Keratinocyte (primary cell): ENCODE results near the gene FRMD4B. TPM values are rescaled to one million over a fixed set of nuclear protein-coding genes. Genes with fewer than 3 reads are reported as not detected.

Source experiments
- DNase-seq: peaks from one replicate; pipeline ENCODE4 v3.0.0-alpha.2; 2011; ENCODE audit warnings: low read depth, missing footprints, low spot score
- FAIRE-seq: peaks from 2 replicates; lab custom pipeline; 2011; peaks lifted over from hg19 to GRCh38; lab: Jason Lieb, UNC
- H2AFZ ChIP-seq: 2 replicates; pipeline ENCODE4 v1.6.0; 2012; ENCODE audit warnings: low read length, control low read depth, inconsistent platforms; ENCODE audit not compliant: control insufficient read depth
- H3K27ac ChIP-seq: 2 replicates; pipeline ENCODE4 v1.5.1; 2011; ENCODE audit warnings: low read length; ENCODE audit not compliant: control insufficient read depth, insufficient read depth
- H3K27me3 ChIP-seq: 3 replicates; pipeline ENCODE4 v1.6.0; 2011; ENCODE audit warnings: low read length; ENCODE audit not compliant: control insufficient read depth, insufficient read depth; ENCODE audit errors: extremely low read depth
- H3K36me3 ChIP-seq, 2 experiments: 2 replicates in 1 of 2; 3 replicates in 1 of 2; pipeline ENCODE4 v1.5.1; 2011; ENCODE audit warnings: low read length in 2 of 2, mild to moderate bottlenecking in 1 of 2; ENCODE audit not compliant: control insufficient read depth in 2 of 2, insufficient read depth in 2 of 2; ENCODE audit errors: extremely low read depth in 1 of 2
- H3K4me1 ChIP-seq: 3 replicates; pipeline ENCODE4 v1.5.1; 2011; ENCODE audit warnings: low read length; ENCODE audit not compliant: control insufficient read depth, insufficient read depth; ENCODE audit errors: extremely low read depth
- H3K4me2 ChIP-seq: 3 replicates; pipeline ENCODE4 v1.6.0; 2011; ENCODE audit warnings: low read depth, low read length; ENCODE audit not compliant: control insufficient read depth, insufficient read depth; ENCODE audit errors: extremely low read depth
- H3K4me3 ChIP-seq, 3 experiments: fragments of 200-600 bp in 1 of 3; sonication (generic) in 1 of 3; 2 replicates in 2 of 3; 3 replicates in 1 of 3; pipeline ENCODE4 v1.5.1; 2011 to 2016; ENCODE audit warnings: low read length in 3 of 3, mild to moderate bottlenecking in 3 of 3, control low read depth in 2 of 3, inconsistent platforms in 1 of 3, low read depth in 1 of 3, mixed read lengths in 1 of 3, mixed run types in 1 of 3, moderate library complexity in 1 of 3; ENCODE audit not compliant: control insufficient read depth in 2 of 3, insufficient read depth in 2 of 3; ENCODE audit errors: extremely low read depth in 1 of 3
- H3K79me2 ChIP-seq: 2 replicates; pipeline ENCODE4 v1.6.0; 2012; ENCODE audit warnings: low read length; ENCODE audit not compliant: control insufficient read depth, insufficient read depth
- H3K9ac ChIP-seq: 3 replicates; pipeline ENCODE4 v1.6.0; 2011; ENCODE audit warnings: low read length; ENCODE audit not compliant: control insufficient read depth, insufficient read depth; ENCODE audit errors: extremely low read depth
- H3K9me1 ChIP-seq: 3 replicates; pipeline ENCODE4 v1.6.0; 2011; ENCODE audit warnings: low read length; ENCODE audit not compliant: control insufficient read depth, insufficient read depth; ENCODE audit errors: extremely low read depth
- H3K9me3 ChIP-seq: 2 replicates; pipeline ENCODE4 v1.5.1; 2012; ENCODE audit warnings: low read depth, low read length; ENCODE audit not compliant: control insufficient read depth
- H4K20me1 ChIP-seq: 3 replicates; pipeline ENCODE4 v1.6.0; 2011; ENCODE audit warnings: low read length; ENCODE audit not compliant: control insufficient read depth, insufficient read depth; ENCODE audit errors: extremely low read depth
- CTCF ChIP-seq, 3 experiments: IDR thresholded peaks in 1 of 3; conservative IDR thresholded peaks in 1 of 3; optimal IDR thresholded peaks in 1 of 3; 2 replicates in 2 of 3; 3 replicates in 1 of 3; pipeline versions ENCODE3 to v1.5.1; 2011; ENCODE audit warnings: low read length in 3 of 3, mild to moderate bottlenecking in 3 of 3, moderate library complexity in 2 of 3, control low read depth in 1 of 3, inconsistent platforms in 1 of 3; ENCODE audit not compliant: insufficient read depth in 2 of 3; ENCODE audit errors: extremely low read depth in 1 of 3
- EZH2 ChIP-seq: IDR thresholded peaks from one replicate; pipeline ENCODE4 v1.6.1; 2012; ENCODE audit warnings: inconsistent platforms, mild to moderate bottlenecking, low read length, moderate library complexity
- dilution Hi-C: fragments of 300-500 bp; cut with MboI; formaldehyde crosslinking; loops from one replicate; pipeline ENCODE4 v1.7.0; 2020; ENCODE audit warnings: low sequenced_read_pairs; ENCODE audit not compliant: extremely low pct_ligation_motif_present
- polyA plus RNA-seq, 5 experiments: library from polyadenylated mRNA; depleted of rRNA in 3 of 5; stranded (reverse) in 3 of 5; stranded (forward) in 1 of 5; unstranded in 1 of 5; fragments of >200 nt; gene quantifications; 1 replicate in 1 of 5; 2 replicates in 3 of 5; 3 replicates in 1 of 5; pipeline versions ENCODE4 v1.2.1 to v1.2.3, GENCODE V29; 2011 to 2012; ENCODE audit warnings: missing spikeins in 2 of 5, low read depth in 1 of 5, low replicate concordance in 1 of 5

FRMD4B gene
- polyA plus RNA-seq, 1 donor (not counting 4 experiments of a cell fraction or from before 2014, with no cell fraction given): 48.3 TPM

GRCh38 chr3:69419276-69419675 is 33.4 kb upstream of the FRMD4B start:
- peaks cover 23% of the 10 kb centered on the region for H3K4me1 ChIP-seq
- H3K36me3 ChIP-seq: peaks cover 0 to 5% of the 10 kb centered on the region in 2 experiments
- H3K4me2 ChIP-seq: no peak overlapping the region
- TF ChIP-seq EZH2 (no peak), CTCF (optimal IDR thresholded peaks at IDR 0.05 in 1 of 3, IDR thresholded peaks at IDR 0.05 in 1 of 3, conservative IDR thresholded peaks at IDR 0.05 in 1 of 3; ENCODE audit: extremely low read depth in 1 of 3, insufficient read depth in 2 of 3, low read length in 3 of 3) (no peak)
- H3K79me2 ChIP-seq: peaks cover 45% of the 10 kb centered on the region
- H3K9me1 ChIP-seq: no peaks in the 10 kb centered on the region
- FAIRE-seq (no peak), DNase-seq (no peak)
- H3K9me3 ChIP-seq: no peaks in the 10 kb centered on the region
- H3K9ac ChIP-seq: no peak overlapping the region
- H3K4me3 ChIP-seq: no peak overlapping the region
- H4K20me1 ChIP-seq: no peaks in the 10 kb centered on the region
- no peaks in the 10 kb centered on the region for H3K27me3 ChIP-seq
- H3K27ac ChIP-seq: no peak overlapping the region
- H2AFZ ChIP-seq: no peak overlapping the region
- dilution Hi-C loops: no loop called here

- Histone ChIP-seq H3K27me3 (no peaks in the 10 kb centered on the region), H3K9me3 (no peaks in the 10 kb centered on the region), H3K4me1 (peaks cover 18% of the 10 kb centered on the region), H3K79me2 (peaks cover 46% of the 10 kb centered on the region), H3K4me2 (no peak overlapping the region), H3K36me3 (peaks cover 0 to 5% of the 10 kb centered on the region in 2 experiments), H2AFZ (no peak overlapping the region), H4K20me1 (no peaks in the 10 kb centered on the region), H3K27ac (no peak overlapping the region), H3K9ac (no peak overlapping the region), H3K9me1 (peaks cover 2% of the 10 kb centered on the region), H3K4me3 (no peak overlapping the region)
- no peak for FAIRE-seq
- dilution Hi-C loops: no loop called here
- TF ChIP-seq CTCF (optimal IDR thresholded peaks at IDR 0.05 in 1 of 3, IDR thresholded peaks at IDR 0.05 in 1 of 3, conservative IDR thresholded peaks at IDR 0.05 in 1 of 3; ENCODE audit: extremely low read depth in 1 of 3, insufficient read depth in 2 of 3, low read length in 3 of 3) (no peak), EZH2 (no peak)
- no peak for DNase-seq
Observed at GRCh38 chr3:69417541-69418078, 31.7 kb upstream of the FRMD4B start.
